NCI-H2171 (cell line): ENCODE results near the gene SEMA3B.
"Not testable (repeated sequence)": the region's sequence is repeated elsewhere in the genome, so short reads cannot be mapped to it uniquely, and the experiment has no call there.

ENCODE experiments used
- DNase-seq: peaks from one replicate; lab custom pipeline; 2025; lab: John Stamatoyannopoulos, UW

The SEMA3B gene

DNA sequence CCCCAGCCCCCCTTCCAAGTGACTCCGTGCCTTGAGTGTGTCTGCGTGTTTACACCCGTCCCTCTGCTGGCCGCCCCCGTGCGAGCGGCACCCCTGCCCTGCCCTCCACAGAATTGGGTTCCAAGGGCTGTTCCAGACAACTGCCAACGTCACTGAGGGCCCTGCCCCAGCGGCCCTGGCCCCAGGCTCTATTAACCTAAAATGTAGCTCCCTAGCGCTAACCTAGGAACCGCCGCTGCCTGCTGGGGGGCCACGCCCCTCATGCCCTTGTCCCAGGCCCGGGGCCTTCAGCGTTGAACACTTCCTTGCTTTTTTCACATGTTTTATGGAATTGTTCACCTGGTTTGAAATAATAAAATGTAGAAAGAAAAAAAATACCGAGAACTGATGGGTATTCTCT is 10.0 kb upstream of the SEMA3B start:
- DNase-seq = no peak

DNA sequence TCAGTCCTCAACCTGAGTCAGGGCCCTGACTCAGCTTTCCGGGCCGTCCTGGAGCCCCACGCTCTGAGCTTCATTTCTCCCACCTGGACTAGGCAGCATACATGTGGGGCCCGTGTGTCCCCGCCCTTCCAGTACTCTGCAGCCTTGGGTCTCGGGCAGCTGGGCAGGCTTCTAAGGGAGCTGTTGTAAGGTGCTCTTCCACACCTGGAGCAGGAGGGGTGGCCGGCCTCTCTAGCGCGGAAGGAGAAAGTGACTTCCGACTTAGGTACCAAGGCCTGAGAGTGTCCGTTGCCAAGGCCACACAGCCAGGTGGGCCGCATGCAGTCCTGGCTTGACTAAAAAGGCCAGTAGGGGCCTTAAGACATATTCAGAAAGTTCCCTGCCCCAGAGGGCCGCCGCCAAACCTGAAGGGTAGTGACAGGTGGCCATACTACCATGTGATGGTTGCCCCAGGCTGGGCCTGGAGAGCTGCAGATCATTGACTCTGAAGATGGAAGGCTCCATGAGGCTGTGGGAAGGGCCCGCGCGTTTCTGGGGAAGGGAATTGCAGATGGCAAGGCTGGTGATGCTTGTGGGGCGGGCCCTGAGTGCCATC is 9.4 kb upstream of the SEMA3B start:
- DNase-seq = peak; percentile 37

DNA sequence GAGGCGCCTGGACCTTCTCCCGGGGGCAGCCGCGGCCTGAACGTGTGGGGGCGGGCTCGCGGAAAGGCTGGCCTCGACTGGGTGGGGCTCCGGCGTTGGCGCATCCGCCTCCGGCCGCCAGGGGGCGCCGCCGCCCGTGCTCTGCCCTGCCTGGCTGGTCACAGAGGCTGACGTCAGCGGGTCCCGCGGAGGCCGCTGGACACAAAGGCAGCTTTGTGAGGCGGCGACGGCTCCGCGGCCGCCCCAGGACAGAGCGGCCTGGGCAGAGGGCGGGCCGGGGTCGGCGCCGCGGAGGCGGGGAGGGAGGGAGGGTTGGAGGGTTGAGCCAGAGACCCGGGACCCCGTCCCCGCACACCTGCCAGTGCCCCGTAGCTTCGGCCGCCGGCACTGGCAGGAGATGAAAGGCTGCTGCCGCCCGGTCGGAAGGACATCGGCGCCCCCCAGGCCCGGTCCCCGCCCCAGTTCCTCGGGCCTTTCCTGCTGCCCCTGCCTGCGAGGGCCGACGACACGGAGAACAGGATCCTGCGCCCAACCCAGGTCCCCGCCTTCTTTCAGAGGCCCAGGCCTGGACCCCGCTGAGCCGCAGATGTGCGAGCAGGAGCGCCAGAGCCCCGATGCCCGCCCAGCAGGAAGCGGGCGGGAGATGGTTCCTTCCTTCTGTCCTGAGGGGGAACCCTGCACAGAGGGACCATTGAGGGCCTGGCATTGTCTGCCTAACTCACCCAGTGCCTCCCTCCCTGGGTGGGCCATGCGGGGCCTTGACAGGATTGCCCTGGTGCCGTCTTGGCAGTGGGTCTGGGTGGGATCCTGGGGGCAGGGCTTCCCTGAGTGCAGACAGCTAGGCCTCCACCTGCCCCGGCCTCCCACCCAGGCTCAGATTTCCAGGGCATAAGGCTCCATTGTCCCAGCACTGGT is 8.7 kb upstream of the SEMA3B start:
- DNase-seq = peak; percentile 39

DNA sequence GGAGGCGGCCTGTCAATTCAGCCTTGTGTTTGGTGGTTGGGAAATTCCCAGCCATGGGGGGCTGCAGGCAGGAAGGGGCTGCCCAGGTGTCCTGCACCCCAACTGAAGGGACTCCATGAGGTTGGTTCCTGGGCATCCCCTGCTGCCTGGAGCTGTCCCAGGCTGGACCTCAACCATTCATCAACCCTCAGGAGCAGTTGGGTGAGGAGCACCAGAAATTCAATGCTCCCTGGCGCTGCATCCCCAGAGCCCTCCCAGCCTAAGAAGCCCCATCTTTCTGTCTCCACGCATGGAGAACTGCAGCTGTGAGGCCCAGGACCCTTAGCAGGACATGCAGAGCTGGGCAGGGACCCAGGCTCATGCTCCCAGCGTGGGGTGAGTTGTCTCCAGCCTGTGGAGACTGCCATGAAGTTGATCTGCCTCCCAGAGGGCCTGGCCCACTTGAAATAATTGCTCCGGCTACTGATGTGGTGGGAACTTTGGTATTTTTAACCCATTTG is 8.0 kb upstream of the SEMA3B start:
- DNase-seq = no peak

DNA sequence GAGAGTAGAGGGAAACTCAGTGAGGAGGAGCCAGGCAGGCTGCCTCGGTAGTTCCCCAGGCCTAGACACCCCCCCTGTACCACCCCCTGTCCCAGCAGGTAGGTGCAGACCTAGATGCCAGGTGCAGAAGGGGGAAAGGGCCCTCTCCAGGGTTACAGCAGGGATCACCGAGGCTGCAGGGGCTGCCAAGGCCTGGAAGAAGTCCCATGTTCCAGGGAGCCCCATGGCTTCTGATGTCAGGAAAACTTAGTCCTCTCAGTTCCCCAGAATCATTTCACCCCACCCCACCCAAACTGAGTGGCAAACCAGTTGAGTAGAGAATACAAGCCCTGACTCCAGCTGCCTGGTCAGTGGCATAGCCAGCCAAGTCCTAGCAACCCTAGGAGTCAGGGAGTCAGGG is 7.4 kb upstream of the SEMA3B start:
- DNase-seq = no peak

DNA sequence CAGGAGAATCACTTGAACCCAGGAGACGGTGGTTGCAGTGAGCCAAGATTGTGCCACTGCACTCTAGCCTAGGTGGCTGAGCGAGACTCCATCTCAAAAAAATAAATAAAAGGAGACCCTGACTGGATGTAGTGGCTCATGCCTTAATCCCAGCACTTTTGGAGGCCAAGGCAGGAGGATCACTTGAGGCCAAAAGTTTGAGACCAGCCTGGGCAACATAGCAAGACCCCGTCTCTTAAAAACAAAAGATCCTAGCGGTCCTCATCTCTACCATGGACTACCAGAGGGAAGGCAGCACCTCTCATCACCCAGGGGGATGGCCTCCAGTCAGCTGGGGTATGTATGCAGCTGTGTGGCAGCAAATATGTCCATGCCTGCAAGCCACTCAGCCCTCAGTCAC is 6.7 kb upstream of the SEMA3B start:
- DNase-seq = not testable (repeated sequence)

DNA sequence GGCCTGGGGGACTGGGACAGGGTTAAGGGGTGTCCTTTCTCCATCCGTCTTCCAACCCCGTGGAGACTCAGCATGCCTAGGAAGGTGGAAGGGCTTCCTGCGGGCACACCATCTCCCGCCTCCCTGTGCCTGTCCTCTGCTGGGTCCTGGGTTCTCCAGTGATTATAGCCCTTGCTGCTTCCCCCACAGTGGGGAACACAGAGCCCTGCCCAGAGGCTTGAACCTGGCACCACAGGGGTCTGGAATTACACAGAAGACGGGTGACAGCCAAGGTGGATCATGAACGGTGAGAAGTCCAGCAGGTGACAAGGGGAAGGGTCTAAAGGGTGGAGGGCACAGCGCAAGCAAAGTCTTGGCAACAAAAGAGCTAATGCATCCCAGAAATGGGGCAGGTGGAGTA is 6.2 kb upstream of the SEMA3B start:
- DNase-seq = no peak

DNA sequence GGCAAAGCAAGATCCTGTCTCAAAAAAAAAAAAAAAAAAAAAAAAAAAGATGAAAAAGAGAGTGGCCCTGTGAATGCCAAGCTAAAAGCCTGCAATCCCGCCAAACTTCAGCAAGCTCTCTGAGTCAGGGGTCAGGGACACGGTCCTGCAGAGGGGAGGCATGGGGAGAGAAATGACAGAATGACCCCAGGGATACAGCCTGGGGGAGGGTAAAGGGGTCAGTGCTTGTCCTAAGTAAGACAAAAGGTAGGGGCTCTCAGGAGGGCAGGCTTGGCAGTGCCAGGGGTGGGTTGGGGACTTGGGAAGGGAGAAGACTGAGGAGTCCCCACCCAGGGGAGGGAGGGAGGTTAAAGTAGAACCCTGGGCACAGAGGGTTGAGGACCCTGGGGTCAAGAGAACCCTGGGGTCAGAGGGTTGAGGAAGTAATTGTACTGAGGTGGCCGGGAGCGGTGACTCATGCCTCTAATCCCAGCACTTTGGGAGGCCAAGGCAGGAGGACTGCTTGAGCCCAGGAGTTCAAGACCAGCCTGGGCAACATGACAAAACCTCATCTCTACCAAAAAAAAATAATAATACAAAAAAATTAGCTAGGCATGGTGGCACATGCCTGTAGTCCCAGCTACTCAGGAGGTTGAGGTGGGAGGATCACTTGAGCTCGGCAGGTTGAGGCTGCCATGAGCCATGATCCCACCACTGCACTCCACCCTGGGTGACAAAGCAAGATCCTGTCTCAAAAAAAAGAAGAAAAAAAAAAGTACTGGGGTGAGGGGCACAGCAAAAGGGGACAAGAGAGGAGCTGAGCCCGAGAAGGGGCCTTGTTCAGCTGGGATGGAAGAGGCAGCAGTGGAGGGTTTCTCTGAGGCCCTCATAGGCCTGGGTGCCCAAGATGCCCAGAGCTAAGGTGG is 5.2 kb upstream of the SEMA3B start:
- no peak for DNase-seq

DNA sequence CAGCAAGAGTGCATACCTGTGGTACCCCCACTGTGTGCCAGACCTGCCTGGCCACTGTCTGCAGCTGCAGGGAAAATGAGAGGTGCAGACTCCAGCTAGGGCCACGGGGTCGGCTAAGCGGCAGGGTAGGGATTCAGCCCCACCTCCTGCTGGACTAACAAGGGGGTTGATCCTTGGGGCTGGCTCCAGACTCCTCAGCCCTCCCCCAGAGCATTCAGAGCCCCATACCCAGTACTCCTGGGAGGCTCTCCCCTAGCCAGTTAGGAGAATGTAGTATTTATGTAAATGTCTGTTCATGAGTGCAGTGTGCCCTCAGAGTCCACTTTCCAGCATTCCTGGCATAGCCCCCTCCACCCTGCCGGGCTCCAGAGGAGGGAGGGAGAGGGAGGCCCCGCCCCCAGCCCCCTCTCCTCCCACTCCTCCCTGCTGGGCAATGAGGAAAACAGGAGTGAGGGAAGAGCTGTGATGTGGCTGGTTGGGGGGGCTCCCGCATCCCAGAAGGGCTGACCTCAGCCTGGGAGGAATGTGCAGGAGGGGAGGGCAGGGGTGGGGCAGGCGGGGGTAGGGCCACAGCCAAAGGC is 4.5 kb upstream of the SEMA3B start:
- DNase-seq = no peak

DNA sequence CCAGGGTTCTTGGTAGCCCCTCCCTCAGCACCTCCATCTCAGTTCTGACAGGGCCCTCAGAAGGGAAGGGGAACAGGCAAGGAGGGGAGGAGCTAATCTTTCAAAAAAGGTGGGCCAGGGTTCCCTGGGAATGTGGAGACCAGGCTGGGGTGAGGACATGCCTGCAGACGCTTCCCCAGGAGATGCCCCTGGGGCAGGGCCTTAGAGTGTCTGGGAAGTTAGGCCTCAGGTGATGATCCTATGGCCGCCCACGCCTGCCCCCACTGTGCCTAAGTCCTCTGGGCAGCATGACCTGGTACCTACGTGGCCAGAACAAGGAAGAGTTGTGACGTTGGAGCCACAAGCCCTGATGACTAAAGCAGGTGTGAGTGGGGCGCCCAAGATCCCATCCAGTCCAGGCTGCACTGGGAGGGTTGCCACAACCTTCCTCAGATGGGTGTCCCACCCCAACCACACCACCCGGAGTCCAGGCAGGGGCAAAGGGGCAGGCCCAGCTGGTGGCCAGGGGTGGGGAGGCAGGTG is 3.9 kb upstream of the SEMA3B start:
- DNase-seq = no peak

DNA sequence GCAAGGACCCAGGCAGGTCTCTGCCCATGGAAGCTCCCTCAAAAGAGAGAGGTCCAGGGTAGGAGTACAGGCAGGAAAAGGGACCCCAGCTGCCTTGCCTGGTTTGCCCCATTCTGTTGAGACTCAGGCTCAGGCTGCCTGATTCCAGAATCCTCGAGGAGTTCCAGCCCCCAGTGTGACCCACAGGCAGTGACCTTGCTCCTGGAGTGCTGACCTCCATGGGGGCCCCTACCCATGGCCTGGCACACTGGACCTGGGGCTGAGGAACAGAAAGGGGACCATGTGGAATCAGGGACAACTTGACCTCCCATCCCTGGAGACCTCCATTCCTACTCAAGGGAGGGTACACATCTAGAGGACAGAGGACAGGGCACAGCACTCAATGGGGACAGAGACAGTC is 3.4 kb upstream of the SEMA3B start:
- no peak for DNase-seq

DNA sequence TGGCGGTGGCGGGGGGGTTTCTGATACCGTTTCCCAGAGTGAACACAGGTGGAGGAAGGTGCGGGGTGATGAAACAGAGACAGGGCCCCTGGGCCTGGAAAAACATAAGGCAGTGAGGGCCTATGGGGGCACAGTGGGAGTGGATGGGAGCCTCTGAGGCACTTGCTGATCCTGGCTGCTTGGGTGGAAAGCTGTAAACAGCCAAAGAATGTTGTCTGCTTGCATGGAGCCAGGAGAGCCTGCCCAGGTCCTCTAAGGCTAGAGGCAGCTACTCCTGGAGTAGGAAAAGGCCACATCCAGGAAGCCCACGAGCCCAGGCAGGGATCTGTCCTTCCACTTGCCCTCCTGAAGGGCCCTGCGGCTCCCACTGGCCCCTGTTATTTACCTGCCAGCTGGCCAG is 2.9 kb upstream of the SEMA3B start:
- no peak for DNase-seq

DNA sequence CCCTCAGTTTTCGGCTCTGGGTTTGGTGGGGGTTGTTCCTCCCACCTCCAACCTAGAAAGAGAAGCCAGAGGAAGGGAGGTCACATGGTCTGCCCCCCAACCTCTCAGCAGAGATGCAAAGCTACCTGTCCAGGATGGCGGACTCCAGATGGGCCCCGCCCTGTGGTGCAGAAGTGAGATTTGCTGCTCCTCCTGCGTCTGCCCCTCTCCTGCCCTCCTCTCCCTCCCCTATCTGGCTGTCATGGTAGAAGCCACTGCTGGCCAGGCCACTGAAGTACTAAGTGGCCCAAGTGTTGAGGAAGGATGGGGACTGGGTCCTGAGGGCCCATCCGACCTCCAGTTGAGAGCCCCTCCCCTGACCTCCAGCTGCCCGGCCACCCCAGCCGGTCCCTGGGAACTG is 2.1 kb upstream of the SEMA3B start:
- DNase-seq = no peak

DNA sequence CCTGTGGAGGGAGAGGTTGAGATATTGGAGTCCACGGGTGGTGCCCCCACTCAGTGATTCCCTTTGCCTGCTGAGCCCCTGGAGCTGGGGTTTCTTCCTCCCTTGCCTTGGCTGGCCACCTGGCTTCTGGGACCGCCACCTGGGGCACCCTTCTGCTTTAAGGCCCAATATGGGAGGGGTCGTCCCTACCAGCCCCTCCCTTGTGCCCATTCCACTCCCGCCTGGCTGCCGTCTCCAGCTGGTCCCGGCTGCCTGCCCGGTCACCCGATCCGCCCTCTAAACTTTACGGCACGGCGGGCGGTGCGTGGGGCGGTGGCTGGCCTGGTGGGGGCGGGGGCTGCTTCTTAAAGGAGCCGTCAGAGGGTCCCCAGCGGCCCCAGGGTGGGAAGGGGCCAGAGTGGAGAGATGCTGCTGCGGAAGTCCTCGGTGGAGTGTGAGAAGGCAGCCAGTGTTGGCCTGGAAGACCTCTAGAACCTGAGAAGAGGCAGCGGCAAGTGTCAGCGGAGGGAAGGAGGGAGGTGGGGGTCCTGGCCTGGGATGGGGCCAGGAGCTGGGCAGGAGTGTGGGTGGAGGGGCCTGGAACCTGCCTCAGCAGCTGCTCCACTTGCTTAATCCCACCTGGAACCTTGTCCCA is 1.6 kb upstream of the SEMA3B start:
- DNase-seq = no peak

DNA sequence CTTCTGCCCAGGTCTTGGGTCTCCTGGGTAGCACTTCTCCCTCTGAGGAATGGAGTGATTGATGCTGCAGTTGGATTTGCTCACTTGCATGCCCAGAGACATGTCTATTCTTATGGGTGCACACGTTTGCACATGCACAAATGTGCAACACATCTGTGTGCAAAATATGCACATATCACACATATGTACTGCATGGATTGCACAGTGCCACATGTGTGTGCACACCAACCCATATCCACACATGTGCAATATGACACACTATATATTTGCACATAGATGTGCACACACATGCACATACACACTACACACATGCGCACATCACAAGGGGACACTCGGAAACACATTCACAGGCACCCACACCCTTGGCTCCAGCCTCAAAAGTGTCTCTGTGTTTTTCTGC is 671 bp upstream of the SEMA3B start:
- no peak for DNase-seq

DNA sequence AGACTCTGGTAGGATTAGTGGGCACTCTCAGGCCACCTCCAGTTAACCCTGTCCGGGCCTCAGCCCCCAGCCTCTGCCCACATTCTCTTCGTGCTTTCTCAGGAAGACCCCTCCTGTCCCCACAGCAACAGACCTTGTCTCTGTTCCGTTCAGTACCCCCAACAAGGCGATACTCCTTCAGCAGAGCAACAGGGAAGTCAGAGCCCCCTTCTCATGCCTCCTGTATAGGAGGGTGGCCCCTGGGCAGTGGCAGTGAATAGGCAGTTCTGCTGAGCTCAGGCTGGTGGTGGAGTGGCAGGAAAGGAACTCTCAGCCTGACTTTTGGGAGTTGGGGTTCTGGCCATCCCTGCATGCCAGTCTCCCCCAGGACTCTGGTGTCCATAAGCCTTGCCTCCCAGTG is 513 bp downstream of the SEMA3B start:
- no peak for DNase-seq

DNA sequence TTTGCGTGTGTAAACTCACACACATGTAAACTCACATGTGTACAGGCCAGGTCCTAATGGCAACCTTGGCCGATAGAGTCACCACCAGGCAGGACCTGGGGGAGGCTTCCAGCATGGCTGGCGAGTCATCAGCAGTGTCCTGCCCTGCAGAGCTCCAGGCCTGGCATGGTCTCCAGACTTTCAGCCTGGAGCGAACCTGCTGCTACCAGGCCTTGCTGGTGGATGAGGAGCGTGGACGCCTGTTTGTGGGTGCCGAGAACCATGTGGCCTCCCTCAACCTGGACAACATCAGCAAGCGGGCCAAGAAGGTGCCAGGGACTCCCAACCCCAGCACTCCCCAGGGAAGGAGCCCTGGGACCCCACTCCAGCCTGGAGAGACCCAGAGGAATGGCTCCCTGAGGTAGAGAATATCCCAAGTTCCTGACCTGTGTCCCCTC is 1.0 kb downstream of the SEMA3B start:
- DNase-seq = no peak

DNA sequence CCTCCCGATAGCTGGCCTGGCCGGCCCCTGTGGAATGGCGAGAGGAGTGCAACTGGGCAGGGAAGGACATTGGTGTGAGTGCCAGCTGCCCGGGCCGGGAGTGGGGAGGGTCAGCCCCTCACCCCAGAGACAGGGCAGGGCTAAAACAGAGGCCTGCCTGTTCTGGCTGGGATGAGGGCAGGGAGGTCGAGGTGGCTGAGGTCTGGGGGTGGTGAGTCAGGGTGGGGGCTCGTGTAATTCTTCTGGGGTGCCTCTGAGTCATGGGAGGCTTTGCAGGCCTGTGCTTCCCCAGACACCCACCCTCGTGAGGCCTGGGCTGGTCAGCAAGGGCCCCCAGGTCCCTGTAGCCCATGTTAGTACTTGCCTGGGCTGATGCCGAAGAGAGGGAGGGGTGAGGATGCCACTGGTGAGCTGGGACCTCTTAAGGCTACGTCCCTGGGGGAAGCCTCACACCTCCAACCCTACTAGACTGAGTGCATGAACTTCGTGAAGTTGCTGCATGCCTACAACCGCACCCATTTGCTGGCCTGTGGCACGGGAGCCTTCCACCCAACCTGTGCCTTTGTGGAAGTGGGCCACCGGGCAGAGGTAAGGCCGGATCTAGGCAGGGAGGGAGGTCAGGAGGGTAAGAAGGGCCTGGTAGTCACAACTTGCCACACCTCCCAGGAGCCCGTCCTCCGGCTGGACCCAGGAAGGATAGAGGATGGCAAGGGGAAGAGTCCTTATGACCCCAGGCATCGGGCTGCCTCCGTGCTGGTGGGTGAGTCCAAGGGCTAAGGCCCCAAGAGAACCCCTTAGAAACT is 1.7 kb downstream of the SEMA3B start:
- DNase-seq = no peak

DNA sequence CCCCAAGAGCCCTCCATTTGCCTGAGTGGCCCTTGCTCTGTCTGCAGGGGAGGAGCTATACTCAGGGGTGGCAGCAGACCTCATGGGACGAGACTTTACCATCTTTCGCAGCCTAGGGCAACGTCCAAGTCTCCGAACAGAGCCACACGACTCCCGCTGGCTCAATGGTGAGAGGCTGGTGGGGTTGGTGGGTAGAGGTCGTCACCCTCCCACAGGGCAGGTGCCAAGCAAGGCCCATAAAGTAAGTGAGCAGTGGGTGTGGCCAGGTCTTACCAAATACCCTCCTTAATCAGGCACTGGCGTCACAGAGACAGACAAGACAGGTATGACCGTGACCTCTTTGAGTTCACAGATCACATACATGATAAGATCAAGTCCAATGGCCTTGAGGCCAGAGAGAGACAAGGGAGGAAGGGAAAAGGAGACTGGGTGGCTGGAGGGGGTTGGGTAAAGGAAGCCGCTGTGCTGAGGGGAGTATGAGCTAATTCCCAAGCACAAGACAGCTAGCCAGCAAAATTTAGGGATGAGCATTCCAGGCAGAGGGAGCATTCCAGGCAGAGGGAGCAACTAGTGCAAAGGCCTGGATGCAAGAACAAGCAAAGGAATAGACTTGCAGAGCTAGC is 2.5 kb downstream of the SEMA3B start:
- DNase-seq = no peak

DNA sequence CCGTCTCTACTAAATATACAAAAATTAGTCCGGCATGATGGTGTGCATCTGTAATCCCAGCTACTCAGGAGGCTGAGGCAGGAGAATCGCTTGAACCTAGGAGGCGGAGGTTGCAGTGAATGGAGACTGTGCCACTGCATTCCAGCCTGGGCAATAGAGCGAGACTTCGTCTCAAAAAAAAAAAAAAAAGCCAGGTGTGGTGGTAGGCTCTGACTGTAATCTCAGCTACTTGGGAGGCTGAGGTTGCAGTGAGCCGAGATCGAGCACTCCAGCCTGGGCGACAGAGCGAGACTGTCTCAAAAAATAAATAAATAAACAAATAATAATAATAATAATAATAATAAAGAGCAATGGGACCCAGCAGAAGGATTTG is 3.6 kb downstream of the SEMA3B start:
- not testable (repeated sequence) for DNase-seq
